ENCODE measurements around the gene PNPLA5.

DNA sequence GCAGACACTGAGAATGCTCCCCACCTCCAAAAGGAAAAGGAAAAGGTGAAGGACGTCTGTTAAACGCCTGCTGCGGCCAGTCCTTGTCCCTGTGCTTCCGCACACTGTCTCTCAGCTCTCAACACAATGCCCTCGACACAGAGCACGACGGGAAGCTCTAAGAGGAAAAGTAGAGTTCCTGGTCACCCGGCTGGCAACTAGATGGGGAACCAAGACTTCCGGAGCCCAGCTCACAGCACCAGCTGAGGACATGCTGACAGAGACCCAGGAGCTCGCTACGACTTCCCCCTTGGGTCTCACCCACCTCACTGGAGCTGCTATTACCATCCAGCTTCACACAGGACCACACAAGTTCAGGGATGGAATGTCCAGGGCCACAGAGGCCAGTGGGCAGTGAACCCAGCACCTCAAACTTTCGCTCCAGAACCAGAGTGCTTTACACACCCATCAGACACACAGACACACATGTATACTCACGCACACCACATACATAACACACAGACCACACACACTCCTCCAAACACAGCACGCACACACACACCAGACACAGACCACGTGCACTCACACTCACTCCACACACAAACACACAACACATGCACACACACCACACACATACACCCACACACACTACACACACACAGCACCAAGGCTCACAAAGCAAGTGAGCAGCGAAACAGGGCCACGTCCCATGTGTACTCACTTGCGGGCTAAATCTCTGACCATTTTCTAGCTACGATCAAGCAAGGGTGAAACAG is 39.1 kb downstream of the PNPLA5 start:
- no peak for TF ChIP-seq POLR2A (IDR thresholded peaks at IDR 0.05; ENCODE audit: low read length)
- TF ChIP-seq CTCF (IDR thresholded peaks at IDR 0.05): no peak
- TF ChIP-seq, protein P1, sequence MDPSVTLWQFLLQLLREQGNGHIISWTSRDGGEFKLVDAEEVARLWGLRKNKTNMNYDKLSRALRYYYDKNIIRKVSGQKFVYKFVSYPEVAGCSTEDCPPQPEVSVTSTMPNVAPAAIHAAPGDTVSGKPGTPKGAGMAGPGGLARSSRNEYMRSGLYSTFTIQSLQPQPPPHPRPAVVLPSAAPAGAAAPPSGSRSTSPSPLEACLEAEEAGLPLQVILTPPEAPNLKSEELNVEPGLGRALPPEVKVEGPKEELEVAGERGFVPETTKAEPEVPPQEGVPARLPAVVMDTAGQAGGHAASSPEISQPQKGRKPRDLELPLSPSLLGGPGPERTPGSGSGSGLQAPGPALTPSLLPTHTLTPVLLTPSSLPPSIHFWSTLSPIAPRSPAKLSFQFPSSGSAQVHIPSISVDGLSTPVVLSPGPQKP (IDR thresholded peaks at IDR 0.05; ENCODE audit: low read depth, low read length): no peak
- no peak for TF ChIP-seq SMC3 (IDR thresholded peaks at IDR 0.05)
- TF ChIP-seq HOXA7 (CRISPR knock-in tag; IDR thresholded peaks at IDR 0.05): no peak
- TF ChIP-seq MAX (IDR thresholded peaks at IDR 0.05): no peak

Data from A549 (cell line).